OCI-LY3 (cell line): ENCODE results near the gene OR10H1.
"Not testable (repeated sequence)": the region's sequence is repeated elsewhere in the genome, so short reads cannot be mapped to it uniquely, and the experiment has no call there.

Experiments
- H2AFZ ChIP-seq: fragments of 200-600, 300-600 bp; shearing (Covaris generic); 2 replicates; pipeline ENCODE4 v1.6.0; 2014; ENCODE audit warnings: antibody characterized with exemption, low read depth, low read length
- H3K27ac ChIP-seq: fragments of 200-600, 300-600 bp; sonication (generic); 2 replicates; pipeline ENCODE4 v1.5.1; 2014; ENCODE audit warnings: mild to moderate bottlenecking, low read length, moderate library complexity, mixed read lengths
- H3K27me3 ChIP-seq: fragments of 200-600, 300-600 bp; sonication (generic); 2 replicates; pipeline ENCODE4 v1.6.1; 2014; ENCODE audit warnings: low read depth, low read length, mixed read lengths
- H3K36me3 ChIP-seq: fragments of 200-600, 300-600 bp; sonication (generic); replicated peaks from 2 replicates; pipeline ENCODE3; 2014; ENCODE audit warnings: low read depth, low read length, mixed read lengths
- H3K4me1 ChIP-seq: fragments of 300-600, 200-600 bp; sonication (generic); 2 replicates; pipeline ENCODE4 v1.6.1; 2014; ENCODE audit warnings: low read length, mixed read lengths
- H3K4me2 ChIP-seq: fragments of 200-600, 300-600 bp; sonication (generic); 2 replicates; pipeline ENCODE4 v1.6.1; 2014; ENCODE audit warnings: low read length, mixed read lengths
- H3K4me3 ChIP-seq: fragments of 300-600, 200-600 bp; sonication (generic); 2 replicates; pipeline ENCODE4 v1.5.1; 2014; ENCODE audit warnings: antibody characterized with exemption, mild to moderate bottlenecking, low read length, moderate library complexity
- H3K79me2 ChIP-seq: fragments of 300-600, 200-600 bp; shearing (Covaris generic); 2 replicates; pipeline ENCODE4 v1.6.1; 2014; ENCODE audit warnings: mild to moderate bottlenecking, low read length, mixed read lengths
- H3K9ac ChIP-seq: fragments of 300-600, 200-600 bp; shearing (Covaris generic); 2 replicates; pipeline ENCODE4 v1.6.0; 2014; ENCODE audit warnings: mild to moderate bottlenecking, low read length, moderate library complexity
- H3K9me3 ChIP-seq: fragments of 200-600, 300-600 bp; shearing (Covaris generic); 2 replicates; pipeline ENCODE4 v1.6.1; 2014; ENCODE audit warnings: low read length, mixed read lengths; ENCODE audit not compliant: insufficient read depth
- H4K20me1 ChIP-seq: fragments of 200-600, 300-600 bp; sonication (generic); 2 replicates; pipeline ENCODE4 v1.6.1; 2016; ENCODE audit warnings: low read length, mixed read lengths; ENCODE audit not compliant: insufficient read depth
- EZH2phosphoT487 ChIP-seq: fragments of 200-600 bp; shearing (Covaris generic); IDR thresholded peaks from 2 replicates; pipeline ENCODE4 v1.6.1; 2018; ENCODE audit warnings: antibody characterized with exemption, mixed run types, low read depth
- TF ChIP-seq, protein P1 (sequence below): fragments of 200-600, 300-600 bp; sonication (generic); IDR thresholded peaks from 2 replicates; pipeline ENCODE4 v1.5.1; 2014; ENCODE audit warnings: antibody characterized with exemption, low read length, low read depth

The OR10H1 gene

GRCh38 chr19:15788594-15789270 lies 26.7 kb downstream of the OR10H1 start:
- Histone ChIP-seq H3K27ac (no peak overlapping the region), H3K27me3 (no peaks in the 10 kb centered on the region), H3K4me1 (no peaks in the 10 kb centered on the region), H3K4me2 (no peak overlapping the region), H3K4me3 (no peak overlapping the region), H3K36me3 (no peaks in the 10 kb centered on the region), H2AFZ (no peak overlapping the region), H3K9ac (no peak overlapping the region), H3K79me2 (no peaks in the 10 kb centered on the region), H4K20me1 (no peaks in the 10 kb centered on the region), H3K9me3 (no peaks in the 10 kb centered on the region)
- TF ChIP-seq, protein P1, sequence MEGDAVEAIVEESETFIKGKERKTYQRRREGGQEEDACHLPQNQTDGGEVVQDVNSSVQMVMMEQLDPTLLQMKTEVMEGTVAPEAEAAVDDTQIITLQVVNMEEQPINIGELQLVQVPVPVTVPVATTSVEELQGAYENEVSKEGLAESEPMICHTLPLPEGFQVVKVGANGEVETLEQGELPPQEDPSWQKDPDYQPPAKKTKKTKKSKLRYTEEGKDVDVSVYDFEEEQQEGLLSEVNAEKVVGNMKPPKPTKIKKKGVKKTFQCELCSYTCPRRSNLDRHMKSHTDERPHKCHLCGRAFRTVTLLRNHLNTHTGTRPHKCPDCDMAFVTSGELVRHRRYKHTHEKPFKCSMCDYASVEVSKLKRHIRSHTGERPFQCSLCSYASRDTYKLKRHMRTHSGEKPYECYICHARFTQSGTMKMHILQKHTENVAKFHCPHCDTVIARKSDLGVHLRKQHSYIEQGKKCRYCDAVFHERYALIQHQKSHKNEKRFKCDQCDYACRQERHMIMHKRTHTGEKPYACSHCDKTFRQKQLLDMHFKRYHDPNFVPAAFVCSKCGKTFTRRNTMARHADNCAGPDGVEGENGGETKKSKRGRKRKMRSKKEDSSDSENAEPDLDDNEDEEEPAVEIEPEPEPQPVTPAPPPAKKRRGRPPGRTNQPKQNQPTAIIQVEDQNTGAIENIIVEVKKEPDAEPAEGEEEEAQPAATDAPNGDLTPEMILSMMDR: no peak
- no peak for TF ChIP-seq EZH2phosphoT487

DNA sequence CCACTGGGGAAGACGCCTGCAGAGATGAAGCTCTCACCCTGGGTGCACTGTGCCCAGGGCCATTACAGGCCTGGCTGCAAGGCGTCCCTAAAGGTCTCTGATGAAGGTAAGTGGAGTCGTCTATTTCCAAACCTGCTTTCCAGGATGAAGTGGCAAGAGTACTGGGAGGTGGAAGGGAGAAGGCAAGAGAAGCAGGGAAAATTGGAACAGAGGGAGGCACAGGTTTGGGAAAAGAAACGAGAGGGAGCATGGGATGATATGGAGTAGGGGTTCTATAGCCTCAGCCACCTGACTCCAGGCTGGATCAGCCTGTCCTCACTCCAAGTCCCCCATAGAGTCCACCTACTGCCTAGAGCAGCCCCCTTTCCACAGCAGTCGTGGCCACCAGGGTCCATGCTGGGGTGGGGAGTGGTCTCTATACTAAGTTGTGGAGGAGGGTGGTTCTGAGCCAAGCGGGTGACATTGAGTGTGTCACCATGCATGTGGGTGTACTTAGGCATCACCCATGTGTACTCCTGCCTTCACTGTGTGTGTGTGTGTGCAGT lies 27.8 kb downstream of the OR10H1 start, which contains the start of gene OR10H5:
TSS of gene OR10H5 (plus strand) at position 51 of the 545 bp plus-strand sequence. CDS start 6,388 bp downstream, outside the sequence.
- Histone ChIP-seq H4K20me1 (no peaks in the 10 kb centered on the region), H3K9me3 (no peaks in the 10 kb centered on the region), H3K36me3 (no peaks in the 10 kb centered on the region), H3K27ac (no peak within 1 kb of the TSS), H3K4me1 (no peaks in the 10 kb centered on the region), H2AFZ (no peak within 1 kb of the TSS), H3K27me3 (no peaks in the 10 kb centered on the region), H3K4me3 (no peak within 1 kb of the TSS), H3K79me2 (no peaks in the 10 kb centered on the region), H3K9ac (no peak within 1 kb of the TSS), H3K4me2 (no peak within 1 kb of the TSS)
- TF ChIP-seq, protein P1: no peak
- no peak for TF ChIP-seq EZH2phosphoT487

DNA sequence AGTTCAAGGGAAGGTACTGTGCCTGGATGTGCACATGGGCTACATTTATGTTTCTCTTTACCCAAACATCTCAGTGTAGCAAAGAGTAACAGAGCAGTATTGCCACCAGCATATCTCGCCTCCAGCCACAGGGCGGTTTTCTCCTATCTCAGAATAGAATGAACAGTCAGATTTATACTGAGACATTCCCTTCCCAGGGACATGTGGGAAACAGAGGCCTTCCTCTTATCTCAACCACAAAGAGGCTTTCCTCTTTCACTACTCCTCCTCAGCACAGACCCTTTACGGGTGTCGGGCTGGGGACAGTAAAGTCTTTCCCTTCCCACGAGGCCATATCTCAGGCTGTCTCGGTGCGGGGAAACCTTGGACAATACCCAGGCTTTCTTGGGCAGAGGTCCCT lies 32.6 kb downstream of the OR10H1 start:
- H4K20me1 ChIP-seq, H3K9me3 ChIP-seq, H3K36me3 ChIP-seq, H3K79me2 ChIP-seq, H3K27me3 ChIP-seq, H3K4me3 ChIP-seq, H3K4me1 ChIP-seq, H3K4me2 ChIP-seq, H3K9ac ChIP-seq, H3K27ac ChIP-seq, H2AFZ ChIP-seq: not testable (repeated sequence)

- no peak overlapping the region for H2AFZ ChIP-seq
- H3K79me2 ChIP-seq: no peaks in the 10 kb centered on the region
- H3K4me1 ChIP-seq: no peaks in the 10 kb centered on the region
- TF ChIP-seq, protein P1: no peak
- TF ChIP-seq EZH2phosphoT487: no peak
- no peaks in the 10 kb centered on the region for H3K27me3 ChIP-seq
- no peaks in the 10 kb centered on the region for H3K9me3 ChIP-seq
- no peak overlapping the region for H3K4me3 ChIP-seq
- H3K9ac ChIP-seq: no peak overlapping the region
- H4K20me1 ChIP-seq: no peaks in the 10 kb centered on the region
- H3K4me2 ChIP-seq: no peak overlapping the region
- no peak overlapping the region for H3K27ac ChIP-seq
- H3K36me3 ChIP-seq: no peaks in the 10 kb centered on the region
Measured at GRCh38 chr19:15782211-15782610, 33.3 kb downstream of the OR10H1 start.
